Keratinocyte (primary cell): ENCODE data around the gene TOX3. TPM values are rescaled to one million over a fixed set of nuclear protein-coding genes. Genes with fewer than 3 reads are reported as not detected.

Experiments
- DNase-seq: peaks from one replicate; pipeline ENCODE4 v3.0.0-alpha.2; 2011; ENCODE audit warnings: low read depth, missing footprints, low spot score
- FAIRE-seq: peaks from 2 replicates; lab custom pipeline; 2011; peaks lifted over from hg19 to GRCh38; lab: Jason Lieb, UNC
- H2AFZ ChIP-seq: 2 replicates; pipeline ENCODE4 v1.6.0; 2012; ENCODE audit warnings: low read length, control low read depth, inconsistent platforms; ENCODE audit not compliant: control insufficient read depth
- H3K27ac ChIP-seq: 2 replicates; pipeline ENCODE4 v1.5.1; 2011; ENCODE audit warnings: low read length; ENCODE audit not compliant: control insufficient read depth, insufficient read depth
- H3K27me3 ChIP-seq: 3 replicates; pipeline ENCODE4 v1.6.0; 2011; ENCODE audit warnings: low read length; ENCODE audit not compliant: control insufficient read depth, insufficient read depth; ENCODE audit errors: extremely low read depth
- H3K36me3 ChIP-seq, 2 experiments: 2 replicates in 1 of 2; 3 replicates in 1 of 2; pipeline ENCODE4 v1.5.1; 2011; ENCODE audit warnings: low read length in 2 of 2, mild to moderate bottlenecking in 1 of 2; ENCODE audit not compliant: control insufficient read depth in 2 of 2, insufficient read depth in 2 of 2; ENCODE audit errors: extremely low read depth in 1 of 2
- H3K4me1 ChIP-seq: 3 replicates; pipeline ENCODE4 v1.5.1; 2011; ENCODE audit warnings: low read length; ENCODE audit not compliant: control insufficient read depth, insufficient read depth; ENCODE audit errors: extremely low read depth
- H3K4me2 ChIP-seq: 3 replicates; pipeline ENCODE4 v1.6.0; 2011; ENCODE audit warnings: low read depth, low read length; ENCODE audit not compliant: control insufficient read depth, insufficient read depth; ENCODE audit errors: extremely low read depth
- H3K4me3 ChIP-seq, 3 experiments: fragments of 200-600 bp in 1 of 3; sonication (generic) in 1 of 3; 2 replicates in 2 of 3; 3 replicates in 1 of 3; pipeline ENCODE4 v1.5.1; 2011 to 2016; ENCODE audit warnings: low read length in 3 of 3, mild to moderate bottlenecking in 3 of 3, control low read depth in 2 of 3, inconsistent platforms in 1 of 3, low read depth in 1 of 3, mixed read lengths in 1 of 3, mixed run types in 1 of 3, moderate library complexity in 1 of 3; ENCODE audit not compliant: control insufficient read depth in 2 of 3, insufficient read depth in 2 of 3; ENCODE audit errors: extremely low read depth in 1 of 3
- H3K79me2 ChIP-seq: 2 replicates; pipeline ENCODE4 v1.6.0; 2012; ENCODE audit warnings: low read length; ENCODE audit not compliant: control insufficient read depth, insufficient read depth
- H3K9ac ChIP-seq: 3 replicates; pipeline ENCODE4 v1.6.0; 2011; ENCODE audit warnings: low read length; ENCODE audit not compliant: control insufficient read depth, insufficient read depth; ENCODE audit errors: extremely low read depth
- H3K9me1 ChIP-seq: 3 replicates; pipeline ENCODE4 v1.6.0; 2011; ENCODE audit warnings: low read length; ENCODE audit not compliant: control insufficient read depth, insufficient read depth; ENCODE audit errors: extremely low read depth
- H3K9me3 ChIP-seq: 2 replicates; pipeline ENCODE4 v1.5.1; 2012; ENCODE audit warnings: low read depth, low read length; ENCODE audit not compliant: control insufficient read depth
- H4K20me1 ChIP-seq: 3 replicates; pipeline ENCODE4 v1.6.0; 2011; ENCODE audit warnings: low read length; ENCODE audit not compliant: control insufficient read depth, insufficient read depth; ENCODE audit errors: extremely low read depth
- EZH2 ChIP-seq: IDR thresholded peaks from one replicate; pipeline ENCODE4 v1.6.1; 2012; ENCODE audit warnings: inconsistent platforms, mild to moderate bottlenecking, low read length, moderate library complexity
- dilution Hi-C: fragments of 300-500 bp; cut with MboI; formaldehyde crosslinking; loops from one replicate; pipeline ENCODE4 v1.7.0; 2020; ENCODE audit warnings: low sequenced_read_pairs; ENCODE audit not compliant: extremely low pct_ligation_motif_present
- polyA plus RNA-seq, 5 experiments: library from polyadenylated mRNA; depleted of rRNA in 3 of 5; stranded (reverse) in 3 of 5; stranded (forward) in 1 of 5; unstranded in 1 of 5; fragments of >200 nt; gene quantifications; 1 replicate in 1 of 5; 2 replicates in 3 of 5; 3 replicates in 1 of 5; pipeline versions ENCODE4 v1.2.1 to v1.2.3, GENCODE V29; 2011 to 2012; ENCODE audit warnings: missing spikeins in 2 of 5, low read depth in 1 of 5, low replicate concordance in 1 of 5
- TF ChIP-seq, protein P1 (sequence below), 3 experiments: IDR thresholded peaks in 1 of 3; conservative IDR thresholded peaks in 1 of 3; optimal IDR thresholded peaks in 1 of 3; 2 replicates in 2 of 3; 3 replicates in 1 of 3; pipeline versions ENCODE3 to v1.5.1; 2011; ENCODE audit warnings: low read length in 3 of 3, mild to moderate bottlenecking in 3 of 3, moderate library complexity in 2 of 3, control low read depth in 1 of 3, inconsistent platforms in 1 of 3; ENCODE audit not compliant: insufficient read depth in 2 of 3; ENCODE audit errors: extremely low read depth in 1 of 3

The TOX3 gene
- polyA plus RNA-seq, 1 donor (not counting 4 experiments of a cell fraction or from before 2014, with no cell fraction given) = not detected

DNA sequence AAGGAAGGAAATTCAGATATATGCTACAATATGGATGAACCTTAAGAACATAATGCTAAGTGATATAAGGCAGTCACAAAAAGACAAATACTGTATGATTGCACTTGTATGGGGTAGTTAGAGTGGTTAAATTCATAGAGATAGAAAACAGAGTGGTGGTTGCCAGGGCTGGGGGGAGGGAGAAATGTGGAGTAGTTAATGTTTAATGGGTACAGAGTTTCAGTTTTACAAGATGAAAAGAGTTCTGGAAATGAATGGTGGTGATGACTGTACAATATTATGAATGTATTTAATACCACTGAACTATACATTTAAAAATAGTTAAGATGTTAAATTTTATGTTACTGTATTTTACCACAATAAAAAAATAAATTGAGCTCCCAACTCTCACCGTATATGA lies 157.9 kb downstream of the TOX3 start:
- H3K9ac ChIP-seq = no peak overlapping the region
- H3K9me3 ChIP-seq = no peaks in the 10 kb centered on the region
- H3K27me3 ChIP-seq = no peaks in the 10 kb centered on the region
- no peaks in the 10 kb centered on the region for H3K4me1 ChIP-seq
- TF ChIP-seq, protein P1, sequence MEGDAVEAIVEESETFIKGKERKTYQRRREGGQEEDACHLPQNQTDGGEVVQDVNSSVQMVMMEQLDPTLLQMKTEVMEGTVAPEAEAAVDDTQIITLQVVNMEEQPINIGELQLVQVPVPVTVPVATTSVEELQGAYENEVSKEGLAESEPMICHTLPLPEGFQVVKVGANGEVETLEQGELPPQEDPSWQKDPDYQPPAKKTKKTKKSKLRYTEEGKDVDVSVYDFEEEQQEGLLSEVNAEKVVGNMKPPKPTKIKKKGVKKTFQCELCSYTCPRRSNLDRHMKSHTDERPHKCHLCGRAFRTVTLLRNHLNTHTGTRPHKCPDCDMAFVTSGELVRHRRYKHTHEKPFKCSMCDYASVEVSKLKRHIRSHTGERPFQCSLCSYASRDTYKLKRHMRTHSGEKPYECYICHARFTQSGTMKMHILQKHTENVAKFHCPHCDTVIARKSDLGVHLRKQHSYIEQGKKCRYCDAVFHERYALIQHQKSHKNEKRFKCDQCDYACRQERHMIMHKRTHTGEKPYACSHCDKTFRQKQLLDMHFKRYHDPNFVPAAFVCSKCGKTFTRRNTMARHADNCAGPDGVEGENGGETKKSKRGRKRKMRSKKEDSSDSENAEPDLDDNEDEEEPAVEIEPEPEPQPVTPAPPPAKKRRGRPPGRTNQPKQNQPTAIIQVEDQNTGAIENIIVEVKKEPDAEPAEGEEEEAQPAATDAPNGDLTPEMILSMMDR (optimal IDR thresholded peaks at IDR 0.05 in 1 of 3, IDR thresholded peaks at IDR 0.05 in 1 of 3, conservative IDR thresholded peaks at IDR 0.05 in 1 of 3; ENCODE audit: extremely low read depth in 1 of 3, insufficient read depth in 2 of 3, low read length in 3 of 3) = no peak
- TF ChIP-seq EZH2 = no peak
- no peak overlapping the region for H2AFZ ChIP-seq
- dilution Hi-C loops = no loop called here
- no peak overlapping the region for H3K4me3 ChIP-seq
- H4K20me1 ChIP-seq = no peaks in the 10 kb centered on the region
- no peak for DNase-seq
- H3K4me2 ChIP-seq = no peak overlapping the region
- H3K9me1 ChIP-seq = no peaks in the 10 kb centered on the region
- H3K36me3 ChIP-seq = no peaks in the 10 kb centered on the region
- no peaks in the 10 kb centered on the region for H3K79me2 ChIP-seq
- H3K27ac ChIP-seq = no peak overlapping the region
- FAIRE-seq = no peak
